PC-3 (cell line): ENCODE results near the gene AGBL3. TPM values are rescaled to one million over a fixed set of nuclear protein-coding genes. Genes with fewer than 3 reads are reported as not detected.

ENCODE experiments used
- ATAC-seq: fragments of 200-7000 bp; cut with Tn5 transposase; 2 replicates; pipeline ENCODE4 v1.9.1; 2020; ENCODE audit warnings: mild to moderate bottlenecking, moderate library complexity
- BruUV-seq: library from RNA; stranded (reverse); fragments of 400-500 nt; replicated peaks from 2 replicates; lab custom pipeline; 2021; lab: Mats Ljungman, UMichigan
- CTCF ChIA-PET: fragments of 300-600 bp; sonication (Branson Sonifier 250); formaldehyde crosslinking; loops from one replicate; lab custom pipeline; 2022; ENCODE audit warnings: antibody characterized with exemption; lab: Charles Lee
- POLR2A ChIA-PET: fragments of 300-600 bp; sonication (Branson Sonifier 250); formaldehyde crosslinking; loops from one replicate; lab custom pipeline; 2022; ENCODE audit warnings: antibody characterized with exemption; ENCODE audit not compliant: unreplicated experiment; lab: Charles Lee
- DNase-seq: peaks from one replicate; pipeline ENCODE4 v3.0.0-alpha.2; 2015
- H2AFZ ChIP-seq: fragments of 300-600 bp; sonication (generic); 2 replicates; pipeline ENCODE4 v1.6.0; 2016; ENCODE audit warnings: antibody characterized with exemption, low read length
- H3F3A ChIP-seq: fragments of 300-600 bp; sonication (generic); one replicate; pipeline ENCODE4 v1.6.0; 2017; ENCODE audit warnings: antibody characterized with exemption, low read length, control low read depth, mild to moderate bottlenecking; ENCODE audit not compliant: unreplicated experiment
- H3K27ac ChIP-seq: fragments of 300-600 bp; sonication (generic); 2 replicates; pipeline ENCODE4 v1.5.1; 2016; ENCODE audit warnings: mild to moderate bottlenecking, low read length
- H3K27me3 ChIP-seq: fragments of 300-600 bp; sonication (generic); 2 replicates; pipeline ENCODE4 v1.6.1; 2016; ENCODE audit warnings: low read length, mixed read lengths
- H3K36me3 ChIP-seq: fragments of 300-600 bp; sonication (generic); 2 replicates; pipeline ENCODE4 v1.6.1; 2016; ENCODE audit warnings: low read depth, mixed run types, low read length, mixed read lengths
- H3K4me1 ChIP-seq: fragments of 300-600 bp; sonication (generic); 2 replicates; pipeline ENCODE4 v1.5.1; 2016; ENCODE audit warnings: low read length; ENCODE audit not compliant: insufficient read depth
- H3K4me2 ChIP-seq: fragments of 300-600 bp; sonication (generic); 2 replicates; pipeline ENCODE4 v1.6.0; 2016; ENCODE audit warnings: low read length
- H3K4me3 ChIP-seq: fragments of 300-600 bp; sonication (generic); 2 replicates; pipeline ENCODE4 v1.5.1; 2016; ENCODE audit warnings: mild to moderate bottlenecking, low read length, mixed read lengths
- H3K79me2 ChIP-seq: fragments of 300-600 bp; sonication (generic); 2 replicates; pipeline ENCODE4 v1.6.1; 2017; ENCODE audit warnings: low read length, mixed read lengths
- H3K9ac ChIP-seq: fragments of 300-600 bp; sonication (generic); 2 replicates; pipeline ENCODE4 v1.6.0; 2016; ENCODE audit warnings: mild to moderate bottlenecking, low read length
- H3K9me2 ChIP-seq: fragments of 300-600 bp; sonication (generic); replicated peaks from 2 replicates; pipeline ENCODE4 v1.6.1; 2016; ENCODE audit warnings: mixed run types, low read length, mixed read lengths
- H3K9me3 ChIP-seq: fragments of 300-600 bp; sonication (generic); 2 replicates; pipeline ENCODE4 v1.6.1; 2016; ENCODE audit warnings: low read length, mixed read lengths
- H4K20me1 ChIP-seq: fragments of 300-600 bp; sonication (generic); 2 replicates; pipeline ENCODE4 v1.6.1; 2016; ENCODE audit warnings: low read length, mixed read lengths
- CTCF ChIP-seq: fragments of 300-600 bp; sonication (generic); conservative IDR thresholded peaks from 2 replicates; pipeline ENCODE4 v1.5.1; 2017; ENCODE audit warnings: antibody characterized with exemption, low read depth, mild to moderate bottlenecking, low read length
- EZH2 ChIP-seq: fragments of 300-600 bp; sonication (generic); IDR thresholded peaks from one replicate; pipeline ENCODE4 v1.6.1; 2017; ENCODE audit warnings: antibody characterized with exemption, mild to moderate bottlenecking, low read length; ENCODE audit not compliant: unreplicated experiment
- EZH2phosphoT487 ChIP-seq: fragments of 300-600 bp; sonication (generic); IDR thresholded peaks from 2 replicates; pipeline ENCODE4 v1.6.1; 2018; ENCODE audit warnings: mild to moderate bottlenecking, antibody characterized with exemption, low read length, borderline replicate concordance
- intact Hi-C: fragments of 100-400 bp; cut with micrococcal nuclease; formaldehyde crosslinking; loops from 2 replicates; pipeline ENCODE4 v1.9.0; 2023
- total RNA-seq: library from RNA; depleted of rRNA; stranded (reverse); fragments of >200 nt; gene quantifications from 2 replicates; pipeline ENCODE4 v1.2.3, GENCODE V29; 2014

Gene AGBL3
- total RNA-seq, 1 experiment from 2014 or later, result 2.5 TPM

DNA sequence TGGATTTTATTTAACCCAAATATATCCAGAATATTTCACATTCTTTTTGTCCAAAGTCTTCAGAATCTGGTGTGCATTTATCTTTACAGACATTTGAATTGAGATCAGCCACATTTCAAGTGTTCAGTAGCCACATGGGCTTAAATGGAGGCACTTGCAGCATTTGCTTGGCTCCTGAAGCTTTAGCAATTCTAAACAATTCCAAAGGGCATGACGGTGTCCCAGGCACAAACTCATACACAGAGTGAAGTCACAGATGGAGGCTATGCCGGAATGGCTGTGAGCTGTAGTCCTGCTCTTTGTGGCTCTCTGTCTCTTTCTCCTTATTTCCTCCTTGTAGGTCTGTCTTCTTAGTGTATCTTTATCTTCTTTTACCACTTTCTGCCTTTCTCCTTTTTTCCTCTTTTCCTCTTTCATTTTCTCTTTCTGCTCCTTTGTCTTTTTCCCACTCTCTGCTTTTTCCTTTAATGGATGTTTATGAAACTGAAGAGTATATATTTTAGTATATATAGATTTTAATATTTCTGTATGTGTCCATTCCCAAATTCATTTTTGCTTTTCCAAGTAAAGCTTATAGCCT, 7.7 kb downstream of the AGBL3 start:
- POLR2A ChIA-PET, result no interaction called here
- H3K9ac ChIP-seq, result no peak overlapping the region

GRCh38 chr7:134995239-134996096, 9.2 kb downstream of the AGBL3 start:
- Histone ChIP-seq H2AFZ (no peak overlapping the region), H3F3A (no peaks in the 10 kb centered on the region), H3K4me3 (no peak overlapping the region), H3K9me3 (no peaks in the 10 kb centered on the region), H3K9me2 (no peaks in the 10 kb centered on the region), H3K79me2 (no peaks in the 10 kb centered on the region), H3K9ac (no peak overlapping the region), H3K36me3 (no peaks in the 10 kb centered on the region), H4K20me1 (no peaks in the 10 kb centered on the region), H3K27me3 (no peaks in the 10 kb centered on the region), H3K4me2 (no peak overlapping the region), H3K4me1 (peaks cover 8% of the 10 kb centered on the region; the same call in 1 of the 2 replicates), H3K27ac (no peak overlapping the region)
- no peak for TF ChIP-seq CTCF
- no peak for TF ChIP-seq EZH2
- no peak for TF ChIP-seq EZH2phosphoT487
- intact Hi-C loops, result no loop called here
- no peak for ATAC-seq
- no TSS peak for BruUV-seq
- ChIA-PET POLR2A (no interaction called here), CTCF (no interaction called here)
- no peak for DNase-seq

More for the DNA sequence above, 7.7 kb downstream of the AGBL3 start:
- H3F3A ChIP-seq, result no peaks in the 10 kb centered on the region
- H3K36me3 ChIP-seq, result no peaks in the 10 kb centered on the region; the same call in 1 of the 2 replicates
- no peak overlapping the region for H2AFZ ChIP-seq
- H3K4me3 ChIP-seq, result no peak overlapping the region
- H4K20me1 ChIP-seq, result no peaks in the 10 kb centered on the region
- H3K9me3 ChIP-seq, result no peaks in the 10 kb centered on the region
- H3K79me2 ChIP-seq, result no peaks in the 10 kb centered on the region
- DNase-seq (no peak), ATAC-seq (no peak)
- no peaks in the 10 kb centered on the region for H3K9me2 ChIP-seq
- BruUV-seq, result no TSS peak
- no peak overlapping the region for H3K27ac ChIP-seq
- TF ChIP-seq EZH2 (no peak), CTCF (no peak), EZH2phosphoT487 (no peak)
- intact Hi-C loops, result no loop called here
- H3K4me1 ChIP-seq, result peaks cover 8% of the 10 kb centered on the region; the same call in 1 of the 2 replicates
- H3K27me3 ChIP-seq, result no peaks in the 10 kb centered on the region
- CTCF ChIA-PET, result no interaction called here
- no peak overlapping the region for H3K4me2 ChIP-seq
